ENCODE measurements around the gene PIP4K2B. TPM values are rescaled to one million over a fixed set of nuclear protein-coding genes. Genes with fewer than 3 reads are reported as not detected.

PIP4K2B gene
- total and polyA plus RNA-seq, 9 of the 15 experiments (the other 6 are each of a cell fraction or from before 2014, with no cell fraction given), result 3.7 to 29.9 (median 23.0) TPM

GRCh38 chr17:38728290-38728831, 71.0 kb downstream of the PIP4K2B start (continued):
- TF ChIP-seq CREM (IDR thresholded peaks at IDR 0.05; ENCODE audit: low read depth), result 0 out of 2 replicates have a peak, but pooled peaks have one; percentile 30
- 0 out of 2 replicates have a peak, but pooled peaks have one; percentile 68 for TF ChIP-seq ZBTB9 (CRISPR knock-in tag; IDR thresholded peaks at IDR 0.05)
- no peak for TF ChIP-seq AFF1 (IDR thresholded peaks at IDR 0.05; ENCODE audit: low read depth in 1 of 2, partially characterized antibody in 2 of 2)
- TF ChIP-seq ZNF239 (CRISPR knock-in tag; IDR thresholded peaks at IDR 0.05), result peak; percentile 34; the same call in 1 of the 2 replicates
- 0 out of 2 replicates have a peak, but pooled peaks have one; percentile 26 for TF ChIP-seq HES1 (IDR thresholded peaks at IDR 0.05; ENCODE audit: low read depth)
- TF ChIP-seq, protein P1, sequence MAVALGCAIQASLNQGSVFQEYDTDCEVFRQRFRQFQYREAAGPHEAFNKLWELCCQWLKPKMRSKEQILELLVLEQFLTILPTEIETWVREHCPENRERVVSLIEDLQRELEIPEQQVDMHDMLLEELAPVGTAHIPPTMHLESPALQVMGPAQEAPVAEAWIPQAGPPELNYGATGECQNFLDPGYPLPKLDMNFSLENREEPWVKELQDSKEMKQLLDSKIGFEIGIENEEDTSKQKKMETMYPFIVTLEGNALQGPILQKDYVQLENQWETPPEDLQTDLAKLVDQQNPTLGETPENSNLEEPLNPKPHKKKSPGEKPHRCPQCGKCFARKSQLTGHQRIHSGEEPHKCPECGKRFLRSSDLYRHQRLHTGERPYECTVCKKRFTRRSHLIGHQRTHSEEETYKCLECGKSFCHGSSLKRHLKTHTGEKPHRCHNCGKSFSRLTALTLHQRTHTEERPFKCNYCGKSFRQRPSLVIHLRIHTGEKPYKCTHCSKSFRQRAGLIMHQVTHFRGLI (CRISPR knock-in tag; IDR thresholded peaks at IDR 0.05), result peak; percentile 42; the same call in 1 of the 2 replicates
- peak in 1 of 2 experiments; percentile 23; a peak in 1 of 4 replicates for TF ChIP-seq MAZ (CRISPR knock-in tag; conservative IDR thresholded peaks at IDR 0.05 in 1 of 2, IDR thresholded peaks at IDR 0.05 in 1 of 2)
- TF ChIP-seq FOS (IDR thresholded peaks at IDR 0.05; ENCODE audit: extremely low read depth, insufficient read length), result no peak
- TF ChIP-seq MAX (CRISPR knock-in tag; IDR thresholded peaks at IDR 0.05), result peak; percentile 52
- peak; percentile 44 for TF ChIP-seq CXXC5 (CRISPR knock-in tag; IDR thresholded peaks at IDR 0.05)
- TF ChIP-seq KDM1A (IDR thresholded peaks at IDR 0.05), result peak in 1 of 2 experiments; percentile 15; a peak in 1 of 4 replicates
- TF ChIP-seq, protein P2, sequence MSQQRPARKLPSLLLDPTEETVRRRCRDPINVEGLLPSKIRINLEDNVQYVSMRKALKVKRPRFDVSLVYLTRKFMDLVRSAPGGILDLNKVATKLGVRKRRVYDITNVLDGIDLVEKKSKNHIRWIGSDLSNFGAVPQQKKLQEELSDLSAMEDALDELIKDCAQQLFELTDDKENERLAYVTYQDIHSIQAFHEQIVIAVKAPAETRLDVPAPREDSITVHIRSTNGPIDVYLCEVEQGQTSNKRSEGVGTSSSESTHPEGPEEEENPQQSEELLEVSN (IDR thresholded peaks at IDR 0.05; ENCODE audit: borderline replicate concordance in 1 of 2, extremely low read depth in 1 of 2, insufficient read depth in 1 of 2, insufficient read length in 1 of 2, low read depth in 1 of 2, low read length in 1 of 2, poor library complexity in 1 of 2, severe bottlenecking in 1 of 2), result peak; percentile 94 to 99
- TF ChIP-seq EGR1 (conservative IDR thresholded peaks at IDR 0.05), result peak; percentile 85
